H1 (cell line): ENCODE results near the gene TTLL9. TPM values are rescaled to one million over a fixed set of nuclear protein-coding genes. Genes with fewer than 3 reads are reported as not detected.

ENCODE experiments used
- EZH2 ChIP-seq: fragments of 200-600 bp; sonication (generic); IDR thresholded peaks from 2 replicates; pipeline ENCODE4 v1.7.1; 2012; ENCODE audit warnings: low read depth, mild to moderate bottlenecking, moderate library complexity, low read length, inconsistent platforms; ENCODE audit not compliant: severe bottlenecking
- KDM1A ChIP-seq: fragments of 200-600, 300-600 bp; sonication (generic); IDR thresholded peaks from 2 replicates; pipeline ENCODE4 v1.7.1; 2016; ENCODE audit warnings: mild to moderate bottlenecking, low read length, borderline replicate concordance
- POU5F1 ChIP-seq: IDR thresholded peaks from 2 replicates; pipeline ENCODE4 v1.6.1; 2011; ENCODE audit warnings: low read depth, mild to moderate bottlenecking, low read length, moderate library complexity
- RXRA ChIP-seq: IDR thresholded peaks from 2 replicates; pipeline ENCODE4 v1.6.1; 2011; ENCODE audit warnings: low read depth, mild to moderate bottlenecking, low read length, moderate library complexity; ENCODE audit not compliant: insufficient read depth
- SUZ12 ChIP-seq: fragments of 200-600 bp; sonication (generic); IDR thresholded peaks from 2 replicates; pipeline ENCODE4 v1.6.1; 2012; ENCODE audit warnings: mild to moderate bottlenecking, inconsistent platforms, low read length, moderate library complexity, mixed read lengths
- TBP ChIP-seq: IDR thresholded peaks from 2 replicates; pipeline ENCODE4 v1.6.1; 2011; ENCODE audit warnings: low read depth, low read length, improper control_type of control experiment
- polyA plus RNA-seq, 7 experiments: library from polyadenylated mRNA; depleted of rRNA in 3 of 7; stranded (reverse) in 5 of 7; unstranded in 2 of 7; fragments of >200 nt in 5 of 7; fragments of 200-250 nt in 2 of 7; gene quantifications; 1 replicate in 5 of 7; 2 replicates in 1 of 7; 4 replicates in 1 of 7; pipeline versions ENCODE4 v1.2.1 to v1.2.3, GENCODE V29; 2011 to 2013; ENCODE audit warnings: missing spikeins in 2 of 7, mixed read lengths in 2 of 7
- total RNA-seq: library from RNA; stranded (reverse); fragmentation: NEBNext Ultra II Directional; extraction: Animal tissue kit (Norgen Biotek cat#: 25700); gene quantifications from 2 replicates; pipeline ENCODE4 v1.2.1, GENCODE V29; 2021

TTLL9 gene
- total and polyA plus RNA-seq, 2 of the 8 experiments (the other 6 are each of a cell fraction or from before 2014, with no cell fraction given), result 0.06 TPM; not detected in 1

- TF ChIP-seq TBP, result no peak
- TF ChIP-seq POU5F1, result no peak
- TF ChIP-seq EZH2, result no peak
- TF ChIP-seq KDM1A, result no peak
- TF ChIP-seq RXRA, result no peak
- no peak for TF ChIP-seq SUZ12
Observed at GRCh38 chr20:31858760-31859083, 11.7 kb upstream of the TTLL9 start (continued).
